ENCODE measurements around the gene SLCO3A1. TPM values are rescaled to one million over a fixed set of nuclear protein-coding genes. Genes with fewer than 3 reads are reported as not detected.

The SLCO3A1 gene
- total and polyA plus RNA-seq, 2 of the 8 experiments (the other 6 are each of a cell fraction or from before 2014, with no cell fraction given) = 15.1 to 20.4 TPM

DNA sequence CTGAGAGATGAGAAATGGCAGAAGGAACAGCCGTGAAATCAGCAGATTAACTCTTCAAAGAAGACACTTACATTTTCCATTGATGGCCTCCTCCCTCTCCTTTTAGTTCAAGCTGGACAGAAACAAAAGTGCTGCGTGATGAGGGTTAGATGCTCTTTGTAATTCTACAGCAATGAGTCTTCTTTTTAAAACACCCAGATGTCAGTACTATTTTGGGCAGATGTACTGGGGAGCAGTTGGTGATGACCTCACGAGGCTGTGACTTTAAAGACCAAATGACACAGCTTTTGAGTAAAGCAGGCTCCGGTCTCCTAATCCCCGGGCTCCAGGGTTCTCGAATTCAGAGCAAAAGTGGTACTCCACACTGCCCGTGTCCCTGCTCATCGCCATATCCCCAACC is 198.2 kb downstream of the SLCO3A1 start:
- Histone ChIP-seq H3K23me2 (ENCODE audit: low read depth, low read length) (no peaks in the 10 kb centered on the region), H3K36me3 (ENCODE audit: control insufficient read depth in 2 of 4, insufficient read depth in 4 of 4, low read length in 3 of 4) (no peaks in the 10 kb centered on the region), H2BK20ac (ENCODE audit: low read length) (no peak overlapping the region), H3K18ac (ENCODE audit: extremely low read depth, low read length) (no peak overlapping the region), H3K9me3 (ENCODE audit: insufficient read depth in 2 of 2, low read depth in 1 of 2, low read length in 1 of 2) (no peaks in the 10 kb centered on the region), H3K27me3 (replicated peaks in 1 of 4; ENCODE audit: control insufficient read depth in 3 of 4, extremely low read depth in 1 of 4, insufficient read depth in 3 of 4, low read length in 3 of 4) (no peaks in the 10 kb centered on the region; a peak in 1 of 7 replicates), H2BK5ac (ENCODE audit: low read depth, low read length) (no peak overlapping the region), H3K27ac (ENCODE audit: low read depth, low read length) (no peak overlapping the region), H3K4me2 (ENCODE audit: insufficient read depth in 1 of 2, low read depth in 2 of 2, low read length in 2 of 2) (no peak overlapping the region), H3K56ac (replicated peaks; ENCODE audit: insufficient read length, low read depth, low read length) (no peak overlapping the region), H2AK5ac (ENCODE audit: low read depth, low read length) (no peak overlapping the region), H4K5ac (ENCODE audit: insufficient read length, low read depth, low read length) (no peak overlapping the region), H3K4me3 (ENCODE audit: extremely low read depth in 1 of 4, insufficient read depth in 2 of 4, low read depth in 3 of 4, low read length in 4 of 4) (no peak overlapping the region), H3K9ac (replicated peaks in 1 of 4; ENCODE audit: extremely low read depth in 1 of 4, low read depth in 3 of 4, low read length in 3 of 4) (no peak overlapping the region), H3K23ac (ENCODE audit: insufficient read length) (no peak overlapping the region), H3K79me2 (ENCODE audit: control insufficient read depth in 1 of 2, insufficient read depth in 2 of 2, low read length in 2 of 2) (no peaks in the 10 kb centered on the region), H4K20me1 (replicated peaks in 1 of 2; ENCODE audit: control insufficient read depth in 1 of 2, insufficient read depth in 2 of 2, low read length in 2 of 2) (no peaks in the 10 kb centered on the region), H4K8ac (ENCODE audit: extremely low read depth, insufficient read depth, low read length) (no peak overlapping the region), H2BK12ac (ENCODE audit: low read depth, low read length) (no peak overlapping the region), H2BK120ac (replicated peaks; ENCODE audit: low read depth, low read length) (no peak overlapping the region), H2BK15ac (ENCODE audit: low read length) (no peak overlapping the region), H3K14ac (ENCODE audit: insufficient read length) (no peak overlapping the region), H2AFZ (ENCODE audit: low read length) (no peak overlapping the region), H4K91ac (replicated peaks; ENCODE audit: insufficient read length, low read length) (no peak overlapping the region), H3K79me1 (ENCODE audit: low read depth, low read length) (no peaks in the 10 kb centered on the region; the same call in 1 of the 2 replicates), H3K4ac (replicated peaks; ENCODE audit: insufficient read length, low read depth, low read length) (no peak overlapping the region), H3K4me1 (replicated peaks in 1 of 4; ENCODE audit: control insufficient read depth in 3 of 4, insufficient read depth in 4 of 4, low read length in 3 of 4) (no peaks in the 10 kb centered on the region)
- CTCF ChIA-PET (ENCODE audit: partially characterized antibody) = interaction anchor here (0.8 to 1.9 kb wide), 6 partner anchors 9 to 105 kb away, joined by 3 to 6 read pairs (median 3); no protein-coding TSS in a partner anchor
- FAIRE-seq (no peak), DNase-seq (ENCODE audit: low read depth in 1 of 2, low spot score in 2 of 2) (no peak)
- POLR2A ChIA-PET (ENCODE audit: partially characterized antibody) = no interaction called here
- TF ChIP-seq PHF8 (conservative IDR thresholded peaks at IDR 0.05; ENCODE audit: low read depth, low read length) (no peak), TEAD4 (IDR thresholded peaks at IDR 0.05; ENCODE audit: low read depth, low read length) (no peak), FOSL1 (IDR thresholded peaks at IDR 0.05; ENCODE audit: insufficient read depth, low read depth, low read length) (no peak)
- TF ChIP-seq, protein P1, sequence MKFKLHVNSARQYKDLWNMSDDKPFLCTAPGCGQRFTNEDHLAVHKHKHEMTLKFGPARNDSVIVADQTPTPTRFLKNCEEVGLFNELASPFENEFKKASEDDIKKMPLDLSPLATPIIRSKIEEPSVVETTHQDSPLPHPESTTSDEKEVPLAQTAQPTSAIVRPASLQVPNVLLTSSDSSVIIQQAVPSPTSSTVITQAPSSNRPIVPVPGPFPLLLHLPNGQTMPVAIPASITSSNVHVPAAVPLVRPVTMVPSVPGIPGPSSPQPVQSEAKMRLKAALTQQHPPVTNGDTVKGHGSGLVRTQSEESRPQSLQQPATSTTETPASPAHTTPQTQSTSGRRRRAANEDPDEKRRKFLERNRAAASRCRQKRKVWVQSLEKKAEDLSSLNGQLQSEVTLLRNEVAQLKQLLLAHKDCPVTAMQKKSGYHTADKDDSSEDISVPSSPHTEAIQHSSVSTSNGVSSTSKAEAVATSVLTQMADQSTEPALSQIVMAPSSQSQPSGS (IDR thresholded peaks at IDR 0.05; ENCODE audit: low read length) = no peak
- 87% methylated on average over 8 of the region's 8 CpGs; no CpG with 5 or more reads in 1 of the 2 experiments for WGBS, 2 experiments (ENCODE audit: extremely low coverage in 1 of 2, insufficient coverage in 1 of 2, insufficient read length in 1 of 2, insufficient replicate concordance in 2 of 2, low coverage in 1 of 2, low lambda C conversion rate in 2 of 2, missing lambda C conversion rate in 1 of 2)
